H1 (cell line): Measurements from ENCODE around the gene BTNL3. TPM values are rescaled to one million over a fixed set of nuclear protein-coding genes. Genes with fewer than 3 reads are reported as not detected.

Experiments
- BRCA1 ChIP-seq: IDR thresholded peaks from 2 replicates; pipeline ENCODE4 v1.6.1; 2012; ENCODE audit warnings: low read depth, low read length, improper control_type of control experiment
- EGR1 ChIP-seq: IDR thresholded peaks from 2 replicates; pipeline ENCODE4 v1.6.1; 2011; ENCODE audit warnings: low read depth, low read length, borderline replicate concordance
- FOSL1 ChIP-seq: IDR thresholded peaks from 2 replicates; pipeline ENCODE4 v1.6.1; 2011; ENCODE audit warnings: mild to moderate bottlenecking, low read depth, low read length, moderate library complexity; ENCODE audit not compliant: insufficient read depth
- polyA plus RNA-seq, 7 experiments: library from polyadenylated mRNA; depleted of rRNA in 3 of 7; stranded (reverse) in 5 of 7; unstranded in 2 of 7; fragments of >200 nt in 5 of 7; fragments of 200-250 nt in 2 of 7; gene quantifications; 1 replicate in 5 of 7; 2 replicates in 1 of 7; 4 replicates in 1 of 7; pipeline versions ENCODE4 v1.2.1 to v1.2.3, GENCODE V29; 2011 to 2013; ENCODE audit warnings: missing spikeins in 2 of 7, mixed read lengths in 2 of 7
- total RNA-seq: library from RNA; stranded (reverse); fragmentation: NEBNext Ultra II Directional; extraction: Animal tissue kit (Norgen Biotek cat#: 25700); gene quantifications from 2 replicates; pipeline ENCODE4 v1.2.1, GENCODE V29; 2021
- TF ChIP-seq, protein P1 (sequence below): fragments of 300-600 bp; sonication (generic); IDR thresholded peaks from 2 replicates; pipeline ENCODE4 v1.7.1; 2012; ENCODE audit warnings: low read length, moderate library complexity, mild to moderate bottlenecking, inconsistent platforms; ENCODE audit not compliant: insufficient replicate concordance

The BTNL3 gene
- total and polyA plus RNA-seq, 2 of the 8 experiments (the other 6 are each of a cell fraction or from before 2014, with no cell fraction given): not detected

DNA sequence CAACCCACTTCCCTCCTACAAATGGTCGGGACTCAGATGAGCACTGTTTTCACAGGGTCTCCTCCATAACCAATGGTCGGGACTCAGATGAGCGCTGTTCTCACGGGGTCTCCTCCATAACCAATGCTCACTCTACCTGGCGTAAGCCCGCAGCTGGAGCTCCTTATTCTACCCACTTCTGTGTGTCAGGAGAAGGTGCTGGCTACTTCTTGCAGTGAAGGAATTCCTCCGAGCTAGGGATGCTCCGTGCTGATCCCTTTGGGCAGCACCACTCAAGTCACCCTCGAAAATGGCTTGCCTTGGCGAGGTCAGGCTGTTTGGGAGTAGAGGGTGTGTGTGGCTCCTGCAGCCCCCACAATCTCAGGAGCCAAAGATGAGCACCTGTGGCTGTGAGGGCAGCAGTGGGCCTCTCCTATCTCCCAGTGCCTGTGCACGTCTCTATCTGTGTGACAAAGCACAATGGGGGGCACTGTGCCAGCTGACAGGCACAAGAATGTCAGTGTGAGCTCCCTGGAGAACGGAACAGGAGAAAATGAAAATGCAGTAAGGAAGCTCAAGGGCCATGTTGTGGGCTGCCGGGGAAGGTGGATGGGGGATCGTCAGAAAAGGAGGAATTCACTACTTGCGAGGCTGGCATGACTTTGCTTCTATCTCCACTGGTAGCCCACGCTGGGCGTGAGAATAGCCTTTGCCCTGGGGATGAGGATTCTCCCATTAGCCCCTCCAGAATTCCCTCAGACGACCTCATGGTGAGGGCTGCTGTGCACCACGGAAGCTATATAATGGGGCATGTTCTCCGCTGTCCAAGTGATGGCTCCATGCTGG, 47.6 kb downstream of the BTNL3 start (continued):
- TF ChIP-seq, protein P1, sequence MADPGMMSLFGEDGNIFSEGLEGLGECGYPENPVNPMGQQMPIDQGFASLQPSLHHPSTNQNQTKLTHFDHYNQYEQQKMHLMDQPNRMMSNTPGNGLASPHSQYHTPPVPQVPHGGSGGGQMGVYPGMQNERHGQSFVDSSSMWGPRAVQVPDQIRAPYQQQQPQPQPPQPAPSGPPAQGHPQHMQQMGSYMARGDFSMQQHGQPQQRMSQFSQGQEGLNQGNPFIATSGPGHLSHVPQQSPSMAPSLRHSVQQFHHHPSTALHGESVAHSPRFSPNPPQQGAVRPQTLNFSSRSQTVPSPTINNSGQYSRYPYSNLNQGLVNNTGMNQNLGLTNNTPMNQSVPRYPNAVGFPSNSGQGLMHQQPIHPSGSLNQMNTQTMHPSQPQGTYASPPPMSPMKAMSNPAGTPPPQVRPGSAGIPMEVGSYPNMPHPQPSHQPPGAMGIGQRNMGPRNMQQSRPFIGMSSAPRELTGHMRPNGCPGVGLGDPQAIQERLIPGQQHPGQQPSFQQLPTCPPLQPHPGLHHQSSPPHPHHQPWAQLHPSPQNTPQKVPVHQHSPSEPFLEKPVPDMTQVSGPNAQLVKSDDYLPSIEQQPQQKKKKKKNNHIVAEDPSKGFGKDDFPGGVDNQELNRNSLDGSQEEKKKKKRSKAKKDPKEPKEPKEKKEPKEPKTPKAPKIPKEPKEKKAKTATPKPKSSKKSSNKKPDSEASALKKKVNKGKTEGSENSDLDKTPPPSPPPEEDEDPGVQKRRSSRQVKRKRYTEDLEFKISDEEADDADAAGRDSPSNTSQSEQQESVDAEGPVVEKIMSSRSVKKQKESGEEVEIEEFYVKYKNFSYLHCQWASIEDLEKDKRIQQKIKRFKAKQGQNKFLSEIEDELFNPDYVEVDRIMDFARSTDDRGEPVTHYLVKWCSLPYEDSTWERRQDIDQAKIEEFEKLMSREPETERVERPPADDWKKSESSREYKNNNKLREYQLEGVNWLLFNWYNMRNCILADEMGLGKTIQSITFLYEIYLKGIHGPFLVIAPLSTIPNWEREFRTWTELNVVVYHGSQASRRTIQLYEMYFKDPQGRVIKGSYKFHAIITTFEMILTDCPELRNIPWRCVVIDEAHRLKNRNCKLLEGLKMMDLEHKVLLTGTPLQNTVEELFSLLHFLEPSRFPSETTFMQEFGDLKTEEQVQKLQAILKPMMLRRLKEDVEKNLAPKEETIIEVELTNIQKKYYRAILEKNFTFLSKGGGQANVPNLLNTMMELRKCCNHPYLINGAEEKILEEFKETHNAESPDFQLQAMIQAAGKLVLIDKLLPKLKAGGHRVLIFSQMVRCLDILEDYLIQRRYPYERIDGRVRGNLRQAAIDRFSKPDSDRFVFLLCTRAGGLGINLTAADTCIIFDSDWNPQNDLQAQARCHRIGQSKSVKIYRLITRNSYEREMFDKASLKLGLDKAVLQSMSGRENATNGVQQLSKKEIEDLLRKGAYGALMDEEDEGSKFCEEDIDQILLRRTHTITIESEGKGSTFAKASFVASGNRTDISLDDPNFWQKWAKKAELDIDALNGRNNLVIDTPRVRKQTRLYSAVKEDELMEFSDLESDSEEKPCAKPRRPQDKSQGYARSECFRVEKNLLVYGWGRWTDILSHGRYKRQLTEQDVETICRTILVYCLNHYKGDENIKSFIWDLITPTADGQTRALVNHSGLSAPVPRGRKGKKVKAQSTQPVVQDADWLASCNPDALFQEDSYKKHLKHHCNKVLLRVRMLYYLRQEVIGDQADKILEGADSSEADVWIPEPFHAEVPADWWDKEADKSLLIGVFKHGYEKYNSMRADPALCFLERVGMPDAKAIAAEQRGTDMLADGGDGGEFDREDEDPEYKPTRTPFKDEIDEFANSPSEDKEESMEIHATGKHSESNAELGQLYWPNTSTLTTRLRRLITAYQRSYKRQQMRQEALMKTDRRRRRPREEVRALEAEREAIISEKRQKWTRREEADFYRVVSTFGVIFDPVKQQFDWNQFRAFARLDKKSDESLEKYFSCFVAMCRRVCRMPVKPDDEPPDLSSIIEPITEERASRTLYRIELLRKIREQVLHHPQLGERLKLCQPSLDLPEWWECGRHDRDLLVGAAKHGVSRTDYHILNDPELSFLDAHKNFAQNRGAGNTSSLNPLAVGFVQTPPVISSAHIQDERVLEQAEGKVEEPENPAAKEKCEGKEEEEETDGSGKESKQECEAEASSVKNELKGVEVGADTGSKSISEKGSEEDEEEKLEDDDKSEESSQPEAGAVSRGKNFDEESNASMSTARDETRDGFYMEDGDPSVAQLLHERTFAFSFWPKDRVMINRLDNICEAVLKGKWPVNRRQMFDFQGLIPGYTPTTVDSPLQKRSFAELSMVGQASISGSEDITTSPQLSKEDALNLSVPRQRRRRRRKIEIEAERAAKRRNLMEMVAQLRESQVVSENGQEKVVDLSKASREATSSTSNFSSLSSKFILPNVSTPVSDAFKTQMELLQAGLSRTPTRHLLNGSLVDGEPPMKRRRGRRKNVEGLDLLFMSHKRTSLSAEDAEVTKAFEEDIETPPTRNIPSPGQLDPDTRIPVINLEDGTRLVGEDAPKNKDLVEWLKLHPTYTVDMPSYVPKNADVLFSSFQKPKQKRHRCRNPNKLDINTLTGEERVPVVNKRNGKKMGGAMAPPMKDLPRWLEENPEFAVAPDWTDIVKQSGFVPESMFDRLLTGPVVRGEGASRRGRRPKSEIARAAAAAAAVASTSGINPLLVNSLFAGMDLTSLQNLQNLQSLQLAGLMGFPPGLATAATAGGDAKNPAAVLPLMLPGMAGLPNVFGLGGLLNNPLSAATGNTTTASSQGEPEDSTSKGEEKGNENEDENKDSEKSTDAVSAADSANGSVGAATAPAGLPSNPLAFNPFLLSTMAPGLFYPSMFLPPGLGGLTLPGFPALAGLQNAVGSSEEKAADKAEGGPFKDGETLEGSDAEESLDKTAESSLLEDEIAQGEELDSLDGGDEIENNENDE: no peak
- TF ChIP-seq EGR1 (no peak), BRCA1 (no peak), FOSL1 (no peak)
